HG02571 (cell line): ENCODE results near the gene ZSCAN20.

Source experiments
- ATAC-seq: cut with Tn5 transposase; IDR thresholded peaks from one replicate; pipeline ENCODE4 v1.9.1; 2021; ENCODE audit warnings: mild to moderate bottlenecking, moderate library complexity; ENCODE audit not compliant: unreplicated experiment

Gene ZSCAN20

DNA sequence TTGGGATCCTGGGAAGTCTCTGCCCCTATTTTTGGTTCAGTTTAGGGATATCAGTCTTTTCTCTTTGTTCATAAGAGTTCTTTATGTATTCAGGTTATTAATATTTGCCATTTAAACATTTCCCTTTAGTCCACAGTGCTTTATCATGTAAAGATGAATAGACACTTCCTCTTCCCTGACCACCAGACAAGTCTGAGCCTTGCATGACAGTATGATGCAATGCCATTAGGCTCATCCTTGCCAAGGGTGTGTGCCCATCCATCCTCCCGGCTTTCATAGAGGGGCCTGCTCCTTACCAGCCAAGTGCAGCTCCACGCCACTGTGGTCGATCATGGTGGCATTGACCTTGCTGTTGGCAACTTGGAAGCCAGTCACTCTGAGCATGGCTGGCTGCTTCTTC lies 52.1 kb downstream of the ZSCAN20 start:
- no peak for ATAC-seq

GRCh38 chr1:33527934-33528333 lies 55.5 kb downstream of the ZSCAN20 start:
- no peak for ATAC-seq

DNA sequence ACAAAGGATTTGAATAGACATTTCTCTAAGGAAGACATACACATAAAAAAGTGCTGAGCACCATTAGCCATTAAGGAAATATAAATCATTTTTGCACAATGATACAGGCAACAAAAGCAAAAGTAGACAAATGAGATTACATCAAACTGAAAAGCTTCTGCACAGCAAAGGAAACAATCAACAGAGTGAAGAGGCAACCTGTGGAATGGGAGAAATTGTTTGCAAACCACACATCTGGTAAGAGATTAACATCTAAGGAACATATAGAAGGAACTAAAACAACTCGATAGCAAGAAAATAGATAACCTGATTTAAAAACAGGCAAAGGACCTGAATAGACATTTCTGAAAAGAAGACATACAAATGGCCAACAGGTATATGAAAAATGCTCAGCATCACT lies 57.5 kb downstream of the ZSCAN20 start:
- no peak for ATAC-seq

GRCh38 chr1:33532250-33532649 lies 59.8 kb downstream of the ZSCAN20 start:
- ATAC-seq: no peak

- ATAC-seq: no peak
Measured at GRCh38 chr1:33532936-33533335, 60.5 kb downstream of the ZSCAN20 start.

DNA sequence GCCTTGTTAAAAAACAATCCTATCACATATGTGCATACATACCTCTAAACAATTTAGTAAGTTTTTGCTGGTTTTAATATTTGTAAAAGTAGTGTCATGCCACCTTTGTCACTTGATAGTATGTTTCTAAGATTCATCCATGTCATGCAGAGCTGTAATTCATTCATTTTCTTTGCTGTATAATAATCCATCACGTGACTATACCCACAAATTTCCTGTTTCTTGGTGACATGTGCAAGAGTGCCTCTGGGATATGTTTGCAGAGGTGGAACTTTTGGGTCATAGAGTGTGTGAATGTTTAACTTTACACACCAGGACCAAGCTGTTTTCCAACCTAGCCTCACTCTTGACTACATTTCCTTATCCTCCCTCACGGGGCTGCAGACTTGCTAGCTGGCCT lies 62.9 kb downstream of the ZSCAN20 start:
- ATAC-seq: no peak

GRCh38 chr1:33537885-33538284 lies 65.4 kb downstream of the ZSCAN20 start:
- ATAC-seq: no peak

DNA sequence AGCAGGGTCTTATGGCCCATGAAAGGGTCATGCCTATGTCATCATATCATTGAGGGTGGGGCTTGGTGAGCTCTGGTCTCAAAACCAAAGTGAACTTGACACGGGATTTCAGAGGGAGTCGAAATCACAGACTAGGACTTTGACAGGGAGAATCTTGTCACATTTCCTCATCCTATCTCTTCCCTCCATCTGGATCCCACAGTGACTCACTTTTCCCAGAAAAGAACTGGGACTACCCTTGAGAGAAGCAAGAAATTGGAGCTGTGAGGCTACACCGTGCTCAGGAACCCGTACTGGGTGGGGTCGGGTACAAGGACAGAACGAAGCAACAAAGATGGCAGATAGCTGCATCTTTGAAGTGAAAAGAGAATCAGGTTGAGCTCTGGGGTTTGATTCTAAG lies 69.5 kb downstream of the ZSCAN20 start:
- no peak for ATAC-seq
